Left colon (tissue), 2 donors: ENCODE data around the gene RGL3. TPM values are rescaled to one million over a fixed set of nuclear protein-coding genes. Genes with fewer than 3 reads are reported as not detected.

Experiments
- ATAC-seq: fragments of 200-7000 bp; cut with Tn5 transposase; one replicate; pipeline ENCODE4 v1.9.1; 2020; ENCODE audit warnings: mild to moderate bottlenecking, moderate library complexity
- DNase-seq, 2 donors: peaks; one replicate each; pipeline ENCODE4 v3.0.0-alpha.2; 2020
- intact Hi-C, 2 donors: fragments of 100-400 bp; cut with DNase I in 1 of 2; cut with micrococcal nuclease in 1 of 2; formaldehyde crosslinking; loops; one replicate each; pipeline versions ENCODE4 v1.11.2 to v1.14.0; 2022; cut with DNase I, micrococcal nuclease
- total RNA-seq, 2 donors: library from RNA; stranded (reverse); fragmentation: NEBNext Ultra II Directional; extraction: Animal tissue kit (Norgen Biotek cat#: 25700); gene quantifications; one replicate each; pipeline ENCODE4 v1.2.1, GENCODE V29; 2021
- donor health status: DM: no; HTN: no; CAD: no.
- donor health status: DM: yes; HTN: yes; CAD: no.

Gene RGL3
- total RNA-seq, 2 donors from 2014 or later = 21.1 to 23.9 TPM

DNA sequence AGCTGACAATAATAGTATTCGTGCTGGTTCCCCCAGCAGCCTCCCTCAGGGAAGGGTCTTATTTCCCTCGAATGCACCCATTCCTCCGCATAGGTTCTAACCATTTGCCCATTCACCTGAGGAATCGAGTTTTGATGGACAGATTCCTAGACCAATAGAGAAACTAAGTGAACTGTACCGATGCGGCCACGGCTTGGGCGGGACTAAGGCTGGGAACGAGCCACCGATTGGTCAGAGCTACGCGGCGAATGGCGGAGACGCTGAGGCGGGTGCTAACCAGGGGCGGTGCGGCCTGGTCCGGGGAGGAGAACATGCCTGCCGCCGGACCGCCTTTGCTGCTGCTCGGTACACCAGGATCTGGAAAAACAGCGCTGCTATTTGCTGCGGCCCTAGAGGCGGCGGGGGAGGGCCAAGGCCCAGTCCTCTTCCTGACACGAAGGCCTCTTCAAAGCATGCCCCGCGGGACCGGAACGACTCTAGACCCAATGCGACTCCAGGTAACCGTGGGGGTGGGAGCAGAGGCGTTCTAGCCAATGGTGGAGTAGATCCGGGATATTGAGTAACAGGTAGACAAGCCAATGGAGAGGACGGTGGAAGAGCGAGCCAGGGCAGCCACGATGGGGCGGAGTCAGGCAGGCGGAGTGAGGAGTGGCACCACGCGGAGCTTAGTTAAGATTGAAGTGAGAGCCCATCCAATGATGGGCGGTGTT, 44.5 kb downstream of the RGL3 start, which contains the start of gene SWSAP1:
Gene SWSAP1, plus strand, starts transcription at position 234 of the 710 bp plus-strand sequence. Its CDS starts 15 bp downstream, at position 249.
- peak; percentile 90 for ATAC-seq

GRCh38 chr19:11373885-11374432, 45.2 kb downstream of the RGL3 start:
- DNase-seq (no peak), ATAC-seq (no peak)
- intact Hi-C loops = no loop called here

More for the DNA sequence above, 44.5 kb downstream of the RGL3 start, which contains the start of gene SWSAP1:
- intact Hi-C loops = no loop called here
- peak; percentile 99 for DNase-seq

- peak in 1 of 2 donors; percentile 43 for DNase-seq
- no peak for ATAC-seq
- intact Hi-C loops = no loop called here
Measured at GRCh38 chr19:11373166-11373884, 45.8 kb downstream of the RGL3 start.

GRCh38 chr19:11370744-11371143, 48.4 kb downstream of the RGL3 start:
- DNase-seq = no peak
- ATAC-seq = no peak
- intact Hi-C loops = no loop called here

- no peak for DNase-seq
- intact Hi-C loops = no loop called here
- no peak for ATAC-seq
Measured at GRCh38 chr19:11367528-11367927, 51.6 kb downstream of the RGL3 start.

- DNase-seq = no peak
- intact Hi-C loops = no loop called here
- no peak for ATAC-seq
Measured at GRCh38 chr19:11365557-11366117, 53.5 kb downstream of the RGL3 start.

DNA sequence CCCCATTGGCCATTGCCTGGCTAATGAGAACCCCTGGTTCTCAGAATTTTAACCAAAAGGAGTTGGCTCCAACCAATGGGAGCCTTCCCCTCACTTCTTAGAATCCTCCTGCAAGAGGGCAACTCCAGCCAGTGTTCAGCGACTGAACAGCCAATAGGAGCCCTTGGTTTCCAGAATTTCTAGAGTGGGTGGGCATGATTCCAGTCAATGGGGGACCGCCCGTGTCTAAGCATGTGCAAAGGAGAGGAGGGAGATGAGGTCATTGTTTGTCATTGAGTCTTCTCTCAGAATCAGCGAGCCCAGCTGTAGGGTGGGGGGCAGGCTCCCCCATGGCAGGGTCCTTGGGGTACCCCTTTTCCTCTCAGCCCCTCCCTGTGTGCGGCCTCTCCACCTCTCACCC, 54.2 kb downstream of the RGL3 start:
- DNase-seq (no peak), ATAC-seq (no peak)
- intact Hi-C loops = no loop called here

- ATAC-seq = no peak
- DNase-seq = no peak
- intact Hi-C loops = no loop called here
Measured at GRCh38 chr19:11364296-11364904, 54.7 kb downstream of the RGL3 start.

DNA sequence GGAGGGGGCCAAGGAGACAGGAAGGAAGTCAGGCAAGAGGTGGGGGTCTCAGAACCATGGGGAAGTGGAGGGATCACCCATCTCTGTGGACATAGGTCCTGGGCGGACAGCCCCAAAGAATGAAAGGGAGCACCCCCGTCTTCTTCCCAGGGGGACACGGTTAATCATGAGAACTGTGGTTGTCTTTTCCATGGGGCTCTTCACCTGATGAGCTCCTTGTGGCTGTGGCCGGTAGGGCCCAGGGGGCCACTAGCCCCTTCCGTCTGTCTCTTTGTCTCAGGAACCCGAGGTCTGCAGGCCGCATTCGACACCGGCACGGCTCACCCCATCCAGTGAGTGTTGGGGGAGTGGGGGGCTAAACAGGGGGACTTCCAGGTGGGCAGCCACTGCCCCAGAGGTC, 55.2 kb downstream of the RGL3 start:
- intact Hi-C loops = no loop called here
- ATAC-seq = no peak
- no peak for DNase-seq

- peak; percentile 47 for ATAC-seq
- intact Hi-C loops = no loop called here
- DNase-seq = peak in 1 of 2 donors; percentile 70
Measured at GRCh38 chr19:11361771-11362731, 57.1 kb downstream of the RGL3 start.

GRCh38 chr19:11361037-11361770, 57.9 kb downstream of the RGL3 start:
- peak; percentile 96 for ATAC-seq
- DNase-seq = peak; percentile 95 to 96
- intact Hi-C loops = no loop called here

DNA sequence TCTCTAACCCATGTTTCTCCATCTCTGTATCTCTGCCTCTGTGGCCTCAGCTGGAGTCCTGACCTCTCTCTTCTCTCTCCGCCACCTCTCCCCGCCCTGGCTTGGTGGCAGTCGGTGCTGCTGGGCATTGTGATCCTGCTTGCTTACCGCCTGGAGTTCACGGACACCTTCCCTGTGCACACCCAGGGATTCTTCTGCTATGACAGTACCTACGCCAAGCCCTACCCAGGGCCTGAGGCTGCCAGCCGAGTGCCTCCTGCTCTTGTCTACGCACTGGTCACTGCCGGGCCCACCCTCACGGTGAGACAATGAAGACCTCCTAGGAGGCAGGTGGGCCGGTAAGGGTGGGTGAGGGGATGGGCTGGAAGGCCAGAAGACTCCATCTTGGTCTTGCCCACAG, 59.7 kb downstream of the RGL3 start:
- ATAC-seq = no peak

GRCh38 chr19:11356676-11357550, 62.2 kb downstream of the RGL3 start:
- intact Hi-C loops = no loop called here
- ATAC-seq (no peak), DNase-seq (no peak)

More for the DNA sequence above, 59.7 kb downstream of the RGL3 start:
- intact Hi-C loops = no loop called here
- DNase-seq = no peak

DNA sequence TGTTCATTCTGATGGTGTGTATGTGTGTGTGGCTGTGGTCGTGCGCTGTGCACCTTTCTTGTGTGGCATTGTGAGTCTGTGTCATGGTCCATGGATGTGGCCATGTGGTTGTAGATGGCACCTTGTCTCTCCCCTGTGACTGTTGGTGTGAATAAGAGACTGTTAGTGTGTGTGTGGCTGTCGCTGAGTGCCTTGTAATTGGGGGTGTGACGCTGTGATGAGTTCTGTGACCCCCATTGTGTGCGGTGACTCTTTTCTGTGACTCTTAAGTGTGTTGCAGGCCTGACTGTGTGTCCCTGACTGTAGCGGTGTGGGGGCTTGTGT, 63.1 kb downstream of the RGL3 start:
- ATAC-seq (no peak), DNase-seq (no peak)
- intact Hi-C loops = no loop called here

DNA sequence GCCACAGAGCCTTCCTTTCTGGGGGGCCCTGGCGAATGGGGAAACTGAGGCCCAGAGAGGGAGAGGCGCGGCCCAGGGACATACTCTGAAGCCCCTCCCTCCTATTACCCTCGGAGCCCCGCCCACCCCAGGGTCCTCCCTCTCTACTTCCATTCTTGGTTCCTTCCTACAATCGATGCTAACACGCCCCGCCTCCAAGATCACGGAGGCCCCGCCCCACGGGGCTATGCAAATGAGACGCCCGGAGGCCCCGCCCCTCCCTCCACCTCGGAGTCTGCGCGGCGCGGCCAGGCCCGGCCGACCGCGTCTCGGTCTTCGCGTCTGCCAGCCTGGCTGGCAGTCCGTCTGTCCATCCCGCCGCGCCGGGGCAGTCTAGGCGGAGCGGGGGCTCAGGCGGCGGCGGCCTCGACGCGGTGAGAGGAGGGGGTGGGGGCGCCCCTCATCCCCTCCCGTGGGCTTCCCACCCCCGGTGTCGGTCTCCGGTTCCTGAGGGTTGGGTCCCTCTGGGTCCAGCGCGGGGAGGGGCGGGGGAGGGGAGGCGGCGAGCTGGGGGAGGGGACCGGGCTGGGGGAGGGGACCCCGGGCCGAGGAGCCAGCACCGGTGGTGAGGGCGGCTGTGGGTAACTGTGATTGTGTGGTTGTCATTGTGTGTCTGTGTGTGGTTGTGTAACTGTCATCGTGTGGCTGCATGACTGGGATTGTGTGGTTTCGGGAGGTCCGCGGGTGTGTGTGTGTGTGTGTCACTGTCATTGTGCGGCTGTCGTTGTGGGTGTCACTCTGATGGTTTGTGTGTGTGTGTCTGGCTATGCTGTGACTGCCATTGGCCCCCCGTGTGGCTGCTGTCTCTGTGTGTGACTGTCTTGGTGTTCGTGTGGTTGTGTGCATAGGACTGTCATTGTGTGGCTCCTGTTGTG, 63.7 kb downstream of the RGL3 start, which contains the start of gene PLPPR2:
Gene PLPPR2, plus strand, starts transcription at position 273 of the 914 bp plus-strand sequence. CDS start 2,242 bp downstream, outside the sequence.
- ATAC-seq = peak; percentile 96
- intact Hi-C loops = no loop called here
- DNase-seq = peak; percentile 90 to 95
